ENCODE measurements around the gene ZNF621. TPM values are rescaled to one million over a fixed set of nuclear protein-coding genes. Genes with fewer than 3 reads are reported as not detected.

Gene ZNF621
- total and polyA plus RNA-seq, 9 of the 15 experiments (the other 6 are each of a cell fraction or from before 2014, with no cell fraction given) = 4.7 to 28.9 (median 20.6) TPM

GRCh38 chr3:40584625-40585189, 59.9 kb downstream of the ZNF621 start (continued):
- TF ChIP-seq REST (IDR thresholded peaks at IDR 0.05; ENCODE audit: borderline replicate concordance) (peak; percentile 82; the same call in 1 of the 2 replicates), REST (CRISPR knock-in tag; IDR thresholded peaks at IDR 0.05; ENCODE audit: low read depth) (no peak), SMC3 (conservative IDR thresholded peaks at IDR 0.05; ENCODE audit: insufficient read depth, low read depth, low read length) (peak; percentile 93), CREBBP (IDR thresholded peaks at IDR 0.05; ENCODE audit: low read depth, low read length) (no peak)
